Left hindlimb (tissue), 1 donor: ENCODE measurements around the gene SIK2.
"Not testable (repeated sequence)": the region's sequence is repeated elsewhere in the genome, so short reads cannot be mapped to it uniquely, and the experiment has no call there.

ENCODE experiments used
- DNase-seq: peaks from one replicate; pipeline ENCODE4 v3.0.0-alpha.2; 2018

SIK2 gene

DNA sequence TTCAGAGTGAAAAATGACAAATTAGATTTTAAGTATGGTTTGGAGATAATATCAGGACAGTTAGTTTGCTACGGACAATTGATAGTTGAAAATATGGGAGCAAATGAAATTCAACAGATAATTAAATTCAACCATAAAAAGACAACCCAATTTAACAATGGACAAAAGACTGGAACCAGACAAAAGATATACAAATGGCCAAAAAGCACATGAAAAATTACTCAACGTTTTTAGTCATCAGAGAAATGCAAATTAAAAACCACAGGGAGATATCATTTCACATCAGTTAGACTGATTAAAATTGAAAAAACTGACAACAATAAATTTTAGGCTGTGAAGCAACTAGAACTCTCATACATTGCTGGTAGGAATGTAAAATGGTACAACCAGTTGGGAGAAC lies 27.2 kb downstream of the SIK2 start:
- no peak for DNase-seq

GRCh38 chr11:111631024-111631665 lies 28.9 kb downstream of the SIK2 start:
- no peak for DNase-seq

GRCh38 chr11:111631666-111632039 lies 29.4 kb downstream of the SIK2 start:
- DNase-seq = no peak

DNA sequence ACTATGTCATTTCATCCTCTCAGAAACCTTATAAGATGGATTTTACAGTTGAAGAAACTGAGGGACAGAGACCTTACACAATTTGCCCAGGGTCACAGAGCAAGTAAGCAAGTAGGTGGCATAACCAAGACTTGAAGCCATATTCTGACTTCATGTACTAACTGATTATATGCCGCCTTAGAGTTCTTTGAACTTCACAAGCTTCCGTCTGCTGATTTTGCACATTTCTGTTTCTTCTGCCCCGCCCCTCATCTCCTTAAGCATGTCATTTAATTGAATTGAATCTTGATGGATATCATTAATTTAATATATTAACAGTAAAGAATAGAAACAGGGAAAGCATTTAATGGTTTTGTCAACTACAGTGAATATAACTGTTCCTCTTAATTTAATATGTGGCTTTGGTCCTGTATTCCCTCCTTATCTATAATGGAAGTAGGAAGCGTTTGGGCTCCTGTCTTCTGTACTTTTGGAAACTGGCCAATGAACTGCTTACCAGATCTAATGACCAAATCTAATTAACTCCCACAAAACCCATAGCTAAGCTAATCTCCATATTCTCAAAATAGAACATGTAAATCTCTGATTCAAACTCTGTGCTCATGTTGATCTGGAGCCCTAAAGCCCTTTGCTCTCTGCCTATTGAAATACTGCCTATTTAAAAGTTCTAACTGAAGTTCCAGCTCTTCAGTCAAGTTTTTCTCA lies 30.4 kb downstream of the SIK2 start:
- DNase-seq = no peak

DNA sequence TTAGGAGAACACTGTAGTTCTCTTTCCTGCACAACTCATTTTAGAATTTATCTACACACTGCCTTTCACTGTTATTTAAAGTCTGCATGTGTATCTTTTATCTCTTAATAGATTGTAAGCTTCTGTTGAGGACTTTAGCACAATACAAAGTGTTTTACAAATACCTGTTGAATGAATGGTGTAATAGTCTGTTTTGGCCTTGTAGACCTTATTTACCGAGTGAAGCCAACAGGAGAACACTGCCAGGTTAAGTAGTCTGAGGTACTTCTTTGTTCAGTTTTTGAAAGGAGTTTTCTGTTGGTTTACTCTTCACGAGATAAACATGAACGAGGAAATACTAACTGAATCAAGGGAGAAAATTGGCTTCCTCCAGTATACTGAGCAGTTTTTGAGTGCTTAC lies 31.0 kb downstream of the SIK2 start:
- no peak for DNase-seq

DNA sequence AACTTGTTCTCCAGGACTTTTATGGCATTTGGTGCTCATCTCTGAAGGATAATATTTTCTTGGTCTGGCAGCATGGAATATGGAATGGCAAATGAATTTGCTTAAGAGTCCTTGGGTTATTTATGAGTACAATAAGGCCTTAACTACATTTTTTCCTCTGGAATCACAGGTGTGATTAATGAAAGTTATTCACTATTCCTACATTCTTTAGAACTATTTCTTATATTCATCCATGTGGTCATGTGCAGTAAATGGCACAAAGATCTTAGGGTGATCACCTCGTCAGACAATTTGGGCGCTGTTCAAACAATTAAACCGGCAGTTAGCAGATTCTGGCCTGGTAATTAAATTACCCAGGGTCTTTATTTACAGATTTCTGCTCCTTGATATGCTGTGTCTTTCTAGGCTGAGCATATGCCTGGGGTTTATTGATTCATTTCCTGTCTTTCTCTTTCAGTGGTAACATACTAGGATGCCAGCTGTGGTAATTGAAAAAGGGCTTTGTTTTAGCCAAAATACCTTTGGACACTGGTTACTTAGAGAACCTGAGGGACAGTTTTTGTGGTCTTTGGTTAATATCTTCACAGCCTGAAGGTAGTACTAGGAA lies 31.6 kb downstream of the SIK2 start:
- no peak for DNase-seq

GRCh38 chr11:111634981-111635705 lies 32.9 kb downstream of the SIK2 start:
- no peak for DNase-seq

DNA sequence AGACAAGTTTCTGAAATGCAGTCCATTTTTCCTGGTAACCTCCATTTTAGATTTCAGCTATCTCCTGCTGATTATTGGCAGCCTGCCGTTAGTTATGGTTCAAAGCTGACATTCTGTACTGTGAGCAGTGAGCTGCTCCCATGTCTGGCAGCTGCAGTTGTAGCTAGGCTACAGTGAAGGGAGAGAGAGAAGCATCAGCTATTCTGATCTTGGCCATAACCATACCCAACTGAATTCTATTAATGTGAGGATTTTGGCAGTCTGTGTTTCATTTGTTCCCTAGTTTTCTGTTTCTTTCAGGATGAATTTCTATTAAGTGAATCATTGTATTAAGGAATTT lies 33.4 kb downstream of the SIK2 start:
- peak; percentile 66 for DNase-seq

- DNase-seq = no peak
These were observed 35.6 kb downstream of the SIK2 start for GRCh38 chr11:111637885-111638284.

- no peak for DNase-seq
These were observed 37.1 kb downstream of the SIK2 start for GRCh38 chr11:111639226-111639925.

DNA sequence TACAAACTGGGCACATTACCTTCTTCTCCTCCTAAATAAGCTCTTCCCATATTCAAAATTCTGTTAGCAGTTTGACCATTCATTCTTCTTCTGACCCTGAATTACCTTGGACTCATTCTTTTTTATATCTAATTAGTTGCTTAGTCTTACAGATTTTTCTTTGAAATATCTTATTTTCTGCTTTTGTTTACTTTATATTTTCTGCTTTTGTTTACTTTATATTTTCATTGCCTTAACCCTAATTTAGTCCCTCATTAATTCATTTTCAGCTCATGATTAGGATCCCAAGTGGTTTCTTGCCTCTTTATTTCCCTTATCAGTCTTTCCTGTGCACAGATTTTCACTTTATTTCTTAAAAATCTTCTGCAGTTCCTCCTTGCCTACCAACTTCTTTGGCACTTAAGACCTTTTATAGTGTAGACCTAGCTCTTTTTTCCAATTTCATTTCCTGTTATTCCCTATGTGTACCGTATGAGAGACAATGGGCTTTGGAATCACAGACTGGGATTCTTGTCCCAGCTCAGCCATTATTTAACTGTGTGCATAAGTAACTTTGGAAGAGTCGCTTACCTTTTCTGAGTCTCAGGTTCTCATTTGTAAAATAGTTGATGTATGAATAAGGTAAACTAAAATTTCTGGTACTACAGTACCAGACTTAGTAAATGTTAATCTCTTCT lies 39.2 kb downstream of the SIK2 start:
- no peak for DNase-seq

DNA sequence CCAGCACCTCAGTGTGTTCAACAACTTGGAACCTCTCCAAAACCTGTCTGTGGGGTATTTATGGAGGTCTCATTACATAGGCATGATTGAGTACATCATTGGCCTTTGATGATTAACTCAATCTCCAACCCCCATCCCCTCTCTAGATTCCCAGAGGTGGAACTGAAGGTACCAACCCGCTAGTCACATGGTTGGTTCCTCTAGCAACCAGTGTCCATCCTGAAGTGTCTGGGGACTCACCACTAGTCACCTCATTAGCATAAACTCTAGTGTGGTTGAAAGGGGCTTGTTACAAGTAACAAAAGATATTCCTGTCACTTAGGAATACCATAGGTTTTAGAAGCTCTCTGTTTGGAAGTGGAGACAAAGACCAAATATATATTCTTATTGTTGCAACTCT lies 40.3 kb downstream of the SIK2 start:
- DNase-seq = no peak

DNA sequence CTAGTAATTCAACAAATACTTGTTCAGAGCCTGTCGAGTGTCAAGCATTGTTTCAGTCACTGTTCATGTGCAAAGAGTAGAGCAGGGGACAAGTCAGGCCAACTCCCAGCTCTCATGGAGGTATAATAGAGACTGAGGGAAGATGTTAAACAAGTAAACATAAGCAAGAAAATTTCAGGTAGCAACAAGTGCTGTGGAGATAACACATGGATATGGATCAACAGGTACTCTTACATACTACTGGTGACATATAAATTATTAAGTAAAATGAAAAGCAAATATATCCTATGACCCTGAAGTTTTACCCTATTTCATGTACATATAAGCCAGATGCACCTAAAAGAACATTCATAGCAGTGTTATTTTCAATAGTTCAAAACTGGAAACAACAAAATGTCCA lies 42.7 kb downstream of the SIK2 start:
- no peak for DNase-seq

DNA sequence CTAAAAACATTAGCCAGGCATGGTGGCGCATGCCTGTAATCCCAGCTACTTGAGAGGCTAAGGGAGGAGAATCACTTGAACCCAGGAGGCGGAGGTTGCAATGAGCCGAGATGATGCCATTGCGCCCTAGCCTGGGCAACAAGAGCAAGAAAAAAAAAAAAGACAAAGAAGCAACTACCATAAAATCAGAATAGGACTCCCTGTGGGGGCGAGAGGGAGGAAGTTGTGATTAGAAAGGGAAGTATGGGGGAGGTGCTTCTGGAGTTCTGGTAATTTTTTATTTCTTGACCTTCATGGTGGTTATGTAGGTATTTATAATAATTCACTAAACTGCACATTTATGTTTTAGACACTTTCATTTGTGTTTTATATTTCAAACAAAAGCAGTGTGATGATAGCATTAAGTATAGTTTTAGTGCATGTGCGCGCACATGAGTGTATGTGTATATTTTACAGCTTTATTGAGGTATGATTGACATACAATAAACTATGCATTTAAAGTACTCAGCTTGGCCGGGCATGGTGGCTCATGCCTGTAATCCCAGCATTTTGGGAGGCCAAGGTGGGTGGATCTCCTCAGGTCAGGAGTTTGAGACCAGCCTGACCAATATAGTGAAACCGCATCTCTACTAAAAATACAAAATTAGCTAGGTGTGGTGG lies 43.5 kb downstream of the SIK2 start:
- DNase-seq = no peak

- not testable (repeated sequence) for DNase-seq
These were observed 49.1 kb downstream of the SIK2 start for GRCh38 chr11:111651336-111651735.

DNA sequence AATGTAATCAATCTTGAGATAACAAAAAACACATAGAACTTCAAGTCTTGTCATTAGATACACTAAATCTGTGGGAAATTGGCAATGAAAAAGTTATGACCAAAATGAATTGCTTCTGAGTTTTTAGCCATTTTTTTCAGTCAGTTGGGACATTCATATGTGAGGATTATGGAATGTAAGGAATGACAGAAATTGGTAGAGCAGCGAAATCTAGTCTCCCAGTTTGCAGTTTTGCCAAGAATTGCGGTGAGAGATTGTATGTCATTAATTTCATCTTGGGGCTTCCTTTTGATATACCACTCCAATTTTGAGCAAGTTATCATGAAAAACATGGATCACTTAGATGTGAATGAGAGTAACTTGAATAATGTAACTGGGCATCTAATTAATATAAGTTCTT lies 49.9 kb downstream of the SIK2 start:
- DNase-seq = no peak

- DNase-seq = no peak
These were observed 52.4 kb downstream of the SIK2 start for GRCh38 chr11:111654601-111655000.

DNA sequence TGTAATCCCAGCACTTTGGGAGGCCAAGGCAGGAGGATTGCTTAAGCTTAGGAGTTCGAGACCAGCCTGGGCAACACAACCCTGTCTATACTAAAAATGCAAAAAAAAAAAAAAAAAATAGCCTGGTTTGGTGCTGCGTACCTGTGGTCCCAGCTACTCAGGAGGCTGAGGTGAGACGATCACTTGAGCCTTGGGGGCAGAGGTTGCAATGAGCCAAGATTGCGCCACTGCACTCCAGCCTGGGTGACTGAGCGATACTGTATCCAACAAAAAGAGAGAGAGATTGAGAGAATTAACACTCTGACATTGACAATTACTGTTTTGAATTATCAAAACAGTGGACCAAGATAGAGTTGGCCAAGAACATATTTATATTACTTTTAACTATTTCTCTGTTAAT lies 53.7 kb downstream of the SIK2 start:
- DNase-seq = no peak

GRCh38 chr11:111657905-111658304 lies 55.7 kb downstream of the SIK2 start:
- not testable (repeated sequence) for DNase-seq

DNA sequence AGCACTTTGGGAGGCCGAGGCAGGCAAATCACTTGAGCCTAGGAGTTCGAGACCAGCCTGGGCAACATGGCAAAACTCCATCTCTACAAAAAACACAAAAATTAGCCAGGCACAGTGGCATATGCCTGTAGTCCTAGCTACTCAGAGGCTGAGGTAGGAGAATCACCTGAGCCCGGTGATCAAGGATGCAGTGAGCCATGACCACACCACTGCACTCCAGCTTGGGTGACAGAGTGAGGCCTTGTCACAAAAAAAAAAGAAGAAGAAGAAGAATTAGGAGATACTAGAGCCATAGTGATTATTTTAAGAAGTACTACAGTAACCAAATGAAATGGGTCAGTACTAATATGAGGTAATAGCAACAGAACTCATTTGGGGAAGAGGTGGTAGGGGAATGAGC lies 56.2 kb downstream of the SIK2 start:
- not testable (repeated sequence) for DNase-seq

DNA sequence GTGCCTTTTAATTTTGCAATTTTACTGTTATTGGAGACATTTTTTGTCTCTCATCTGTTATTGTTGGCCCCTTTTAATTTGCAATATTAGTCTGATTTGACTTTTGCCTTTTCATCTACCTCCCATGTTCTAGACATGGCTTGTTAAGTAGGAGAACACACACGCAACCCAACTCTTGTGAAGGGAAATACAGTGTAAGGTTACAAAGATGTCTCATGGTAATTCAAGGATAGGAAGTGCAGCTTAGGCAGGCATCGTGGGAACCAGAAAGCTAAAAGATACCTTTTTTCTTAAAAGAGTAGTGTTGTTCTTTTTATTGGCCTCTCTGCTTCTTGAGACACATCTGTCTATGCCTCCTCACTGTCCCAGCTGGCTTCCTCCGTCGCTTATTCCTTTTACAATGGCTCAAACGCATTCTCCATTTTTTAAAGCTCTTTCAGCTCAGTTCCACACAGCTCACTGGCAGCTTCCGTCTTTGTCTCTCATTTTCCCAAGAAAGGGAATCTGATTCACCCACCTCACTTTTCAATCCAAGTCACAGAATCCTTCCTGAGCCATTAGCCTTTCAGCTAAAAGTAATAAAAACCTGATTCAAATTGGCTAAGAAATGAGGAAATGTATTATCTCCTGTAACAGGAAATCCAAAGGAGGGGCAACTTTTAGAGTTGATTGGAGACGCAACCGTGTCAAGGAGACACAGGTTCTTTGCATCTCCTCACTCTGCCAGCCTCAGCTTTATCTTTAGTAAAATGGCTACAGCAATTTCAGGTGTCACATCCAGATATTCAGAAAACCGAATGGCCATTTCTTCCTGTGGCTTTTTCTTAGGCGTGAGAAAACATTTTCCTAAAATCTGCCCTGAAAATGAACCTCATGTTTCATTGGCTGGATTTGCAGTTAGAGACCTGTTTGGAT lies 57.2 kb downstream of the SIK2 start:
- DNase-seq = no peak
